Neuronal stem cell (in vitro differentiated cells): ENCODE data around the gene CDC27.
"Not testable (repeated sequence)": the region's sequence is repeated elsewhere in the genome, so short reads cannot be mapped to it uniquely, and the experiment has no call there.

Source experiments
- DNase-seq: peaks from one replicate; pipeline ENCODE4 v3.0.0-alpha.2; 2013; ENCODE audit warnings: low spot score
- H2AFZ ChIP-seq: one replicate; pipeline ENCODE4 v1.6.1; 2013; ENCODE audit warnings: mild to moderate bottlenecking, low read length, inconsistent platforms
- H2AK5ac ChIP-seq: 2 replicates; pipeline ENCODE4 v1.6.1; 2013; ENCODE audit warnings: low read depth, mild to moderate bottlenecking, inconsistent platforms, low read length, moderate library complexity, mixed read lengths
- H2BK120ac ChIP-seq: 2 replicates; pipeline ENCODE4 v1.6.1; 2013; ENCODE audit warnings: low read depth, mild to moderate bottlenecking, inconsistent platforms, low read length, moderate library complexity, mixed read lengths
- H2BK12ac ChIP-seq: one replicate; pipeline ENCODE4 v1.6.1; 2013; ENCODE audit warnings: low read length, inconsistent platforms
- H2BK15ac ChIP-seq: 2 replicates; pipeline ENCODE4 v1.6.1; 2013; ENCODE audit warnings: mild to moderate bottlenecking, low read length, inconsistent platforms, mixed read lengths
- H2BK5ac ChIP-seq: one replicate; pipeline ENCODE4 v1.6.1; 2013; ENCODE audit warnings: inconsistent platforms, mild to moderate bottlenecking, low read length, moderate library complexity
- H3K14ac ChIP-seq: one replicate; pipeline ENCODE4 v1.6.1; 2013; ENCODE audit warnings: low read length, inconsistent platforms
- H3K18ac ChIP-seq: 2 replicates; pipeline ENCODE4 v1.6.1; 2013; ENCODE audit warnings: low read length, inconsistent platforms
- H3K23ac ChIP-seq: 2 replicates; pipeline ENCODE4 v1.6.1; 2013; ENCODE audit warnings: low read depth, mild to moderate bottlenecking, mixed read lengths, low read length, inconsistent platforms; ENCODE audit not compliant: poor library complexity
- H3K27ac ChIP-seq: replicated peaks from 3 replicates; pipeline ENCODE4 v1.5.1; 2013; ENCODE audit warnings: low read length, inconsistent platforms
- H3K27me3 ChIP-seq, 3 experiments: 2 replicates each; pipeline ENCODE4 v1.6.1; 2013; ENCODE audit warnings: low read length in 3 of 3, mild to moderate bottlenecking in 2 of 3, inconsistent platforms in 1 of 3, low read depth in 1 of 3, mixed read lengths in 1 of 3, moderate library complexity in 1 of 3; ENCODE audit not compliant: control insufficient read depth in 3 of 3, insufficient read depth in 3 of 3
- H3K36me3 ChIP-seq, 2 donors: replicated peaks in 1 of 2; 2 replicates each; pipeline ENCODE4 v1.6.1; 2013; ENCODE audit warnings: low read length in 2 of 2; ENCODE audit not compliant: control insufficient read depth in 2 of 2, insufficient read depth in 2 of 2
- H3K4ac ChIP-seq: 2 replicates; pipeline ENCODE4 v1.6.1; 2013; ENCODE audit warnings: inconsistent platforms, mild to moderate bottlenecking, low read length, moderate library complexity
- H3K4me1 ChIP-seq, 2 donors: 1 replicate in 1 of 2; 2 replicates in 1 of 2; pipeline ENCODE4 v1.6.1; 2013; ENCODE audit warnings: low read length in 2 of 2, low read depth in 1 of 2; ENCODE audit not compliant: control insufficient read depth in 2 of 2, insufficient read depth in 1 of 2
- H3K4me2 ChIP-seq: one replicate; pipeline ENCODE4 v1.6.1; 2013; ENCODE audit warnings: mild to moderate bottlenecking, low read length, inconsistent platforms; ENCODE audit not compliant: insufficient read depth, poor library complexity, severe bottlenecking
- H3K4me3 ChIP-seq, 2 donors: 2 replicates each; pipeline ENCODE4 v1.5.1; 2013; ENCODE audit warnings: low read length in 2 of 2, mild to moderate bottlenecking in 2 of 2, inconsistent platforms in 1 of 2, moderate library complexity in 1 of 2
- H3K79me1 ChIP-seq: one replicate; pipeline ENCODE4 v1.6.1; 2013; ENCODE audit warnings: low read depth, mild to moderate bottlenecking, inconsistent platforms, low read length, moderate library complexity
- H3K9ac ChIP-seq: one replicate; pipeline ENCODE4 v1.6.1; 2013; ENCODE audit warnings: mild to moderate bottlenecking, low read depth, low read length, inconsistent platforms; ENCODE audit not compliant: poor library complexity
- H3K9me3 ChIP-seq, 2 donors: replicated peaks in 1 of 2; 2 replicates each; pipeline versions ENCODE3 to v1.6.1; 2013; ENCODE audit warnings: low read length in 2 of 2, mild to moderate bottlenecking in 2 of 2, inconsistent platforms in 1 of 2, low read depth in 1 of 2, mixed read lengths in 1 of 2, moderate library complexity in 1 of 2; ENCODE audit not compliant: control insufficient read depth in 2 of 2, insufficient read depth in 1 of 2
- H4K8ac ChIP-seq: one replicate; pipeline ENCODE4 v1.6.1; 2013; ENCODE audit warnings: low read depth, mild to moderate bottlenecking, inconsistent platforms, low read length, moderate library complexity
- H4K91ac ChIP-seq: one replicate; pipeline ENCODE4 v1.6.1; 2013; ENCODE audit warnings: low read length, low read depth, mild to moderate bottlenecking, inconsistent platforms; ENCODE audit not compliant: poor library complexity
- WGBS, 2 donors: extraction: QIAGEN DNeasy Blood & Tissue Kit; methylation state at CpG; one replicate each; pipeline ENCODE4 v1.1.7; 2013; ENCODE audit warnings: missing lambda C conversion rate in 2 of 2, mixed read lengths in 1 of 2; ENCODE audit not compliant: insufficient read length in 2 of 2, insufficient replicate concordance in 1 of 2; ENCODE audit errors: extremely low coverage in 2 of 2; 5-methylcytosine and 5-hydroxymethylcytosine counted together

Gene CDC27

GRCh38 chr17:47078801-47079200, 110.3 kb downstream of the CDC27 start:
- Histone ChIP-seq H2BK120ac (no peak overlapping the region), H3K9me3 (no peaks in the 10 kb centered on the region), H2AFZ (no peak overlapping the region), H3K23ac (no peak overlapping the region), H3K4me3 (no peak overlapping the region), H2BK5ac (no peak overlapping the region), H3K4me2 (no peak overlapping the region), H4K91ac (no peak overlapping the region), H3K27me3 (no peaks in the 10 kb centered on the region), H2BK12ac (no peak overlapping the region), H4K8ac (no peak overlapping the region), H3K4me1 (no peaks in the 10 kb centered on the region), H2BK15ac (no peak overlapping the region), H3K9ac (no peak overlapping the region), H3K4ac (no peak overlapping the region), H3K36me3 (peaks cover 0 to 13% of the 10 kb centered on the region in 2 donors), H3K27ac (no peak overlapping the region), H3K79me1 (no peaks in the 10 kb centered on the region), H2AK5ac (no peak overlapping the region), H3K18ac (no peak overlapping the region), H3K14ac (no peak overlapping the region)
- no peak for DNase-seq
- WGBS, 2 donors: no CpG with 5 or more reads among the region's 3 CpGs

GRCh38 chr17:47077576-47077975, 111.5 kb downstream of the CDC27 start:
- H2BK12ac ChIP-seq: no peak overlapping the region
- H3K9me3 ChIP-seq: no peaks in the 10 kb centered on the region
- no peak overlapping the region for H2AFZ ChIP-seq
- no peaks in the 10 kb centered on the region for H3K27me3 ChIP-seq
- no peak overlapping the region for H4K8ac ChIP-seq
- no peak overlapping the region for H3K23ac ChIP-seq
- H3K9ac ChIP-seq: no peak overlapping the region
- H3K27ac ChIP-seq: no peak overlapping the region
- no peak overlapping the region for H3K4ac ChIP-seq
- no peak overlapping the region for H2AK5ac ChIP-seq
- H4K91ac ChIP-seq: no peak overlapping the region
- H2BK15ac ChIP-seq: no peak overlapping the region
- WGBS, 2 donors: no CpG with 5 or more reads among the region's 2 CpGs
- H3K18ac ChIP-seq: no peak overlapping the region
- H3K79me1 ChIP-seq: no peaks in the 10 kb centered on the region
- H2BK120ac ChIP-seq: no peak overlapping the region
- peaks cover 0 to 2% of the 10 kb centered on the region in 2 donors for H3K4me1 ChIP-seq
- H3K36me3 ChIP-seq: peaks cover 0 to 13% of the 10 kb centered on the region in 2 donors
- no peak overlapping the region for H3K4me3 ChIP-seq
- DNase-seq: no peak
- no peak overlapping the region for H3K14ac ChIP-seq
- H3K4me2 ChIP-seq: no peak overlapping the region
- H2BK5ac ChIP-seq: no peak overlapping the region

- no peak overlapping the region for H3K27ac ChIP-seq
- H3K14ac ChIP-seq: no peak overlapping the region
- no peak for DNase-seq
- no peak overlapping the region for H3K23ac ChIP-seq
- H3K4me2 ChIP-seq: no peak overlapping the region
- no peak overlapping the region for H3K18ac ChIP-seq
- WGBS, 2 donors: no CpG with 5 or more reads among the region's 1 CpG
- H3K36me3 ChIP-seq: peaks cover 0 to 7% of the 10 kb centered on the region in 2 donors
- no peak overlapping the region for H2AK5ac ChIP-seq
- no peaks in the 10 kb centered on the region for H3K9me3 ChIP-seq
- no peak overlapping the region for H2BK120ac ChIP-seq
- H3K9ac ChIP-seq: no peak overlapping the region
- no peaks in the 10 kb centered on the region for H3K27me3 ChIP-seq
- no peak overlapping the region for H4K8ac ChIP-seq
- H3K4ac ChIP-seq: no peak overlapping the region
- no peak overlapping the region for H2AFZ ChIP-seq
- no peak overlapping the region for H2BK5ac ChIP-seq
- H3K4me3 ChIP-seq: no peak overlapping the region
- no peaks in the 10 kb centered on the region for H3K79me1 ChIP-seq
- no peak overlapping the region for H2BK15ac ChIP-seq
- H4K91ac ChIP-seq: no peak overlapping the region
- H3K4me1 ChIP-seq: peaks cover 0 to 2% of the 10 kb centered on the region in 2 donors
- no peak overlapping the region for H2BK12ac ChIP-seq
Observed at GRCh38 chr17:47076171-47076570, 112.9 kb downstream of the CDC27 start.

GRCh38 chr17:47074361-47074760, 114.7 kb downstream of the CDC27 start:
- H2BK5ac ChIP-seq: not testable (repeated sequence)

More at GRCh38 chr17:47074361-47074760, 114.7 kb downstream of the CDC27 start:
- H2AFZ ChIP-seq, H3K4me1 ChIP-seq, H3K9me3 ChIP-seq, H4K91ac ChIP-seq, H2BK12ac ChIP-seq, H3K36me3 ChIP-seq, H2BK120ac ChIP-seq, H3K4ac ChIP-seq, H3K18ac ChIP-seq, H3K9ac ChIP-seq, H3K23ac ChIP-seq, H3K4me2 ChIP-seq, H2BK15ac ChIP-seq, H3K27me3 ChIP-seq, H3K4me3 ChIP-seq, H4K8ac ChIP-seq, DNase-seq, H3K27ac ChIP-seq, H3K14ac ChIP-seq, H3K79me1 ChIP-seq, H2AK5ac ChIP-seq: not testable (repeated sequence)
- WGBS, 2 donors: no CpG with 5 or more reads among the region's 1 CpG
